KOPT-K1 (cell line): Measurements from ENCODE around the gene CDHR1.

Experiments
- H3K27ac ChIP-seq: fragments of 200-600 bp; sonication (generic); 2 replicates; pipeline ENCODE4 v1.5.1; 2016; ENCODE audit warnings: antibody characterized with exemption, mild to moderate bottlenecking, low read depth, low read length; ENCODE audit not compliant: poor library complexity, severe bottlenecking
- H3K36me3 ChIP-seq: fragments of 200-600 bp; sonication (generic); 2 replicates; pipeline ENCODE4 v1.5.1; 2017; ENCODE audit warnings: antibody characterized with exemption, mild to moderate bottlenecking, low read length, moderate library complexity; ENCODE audit not compliant: insufficient read depth
- H3K9me3 ChIP-seq: fragments of 200-600 bp; sonication (generic); 2 replicates; pipeline ENCODE4 v1.5.1; 2017; ENCODE audit warnings: antibody characterized with exemption, low read length, mild to moderate bottlenecking; ENCODE audit not compliant: insufficient read depth, poor library complexity, severe bottlenecking

CDHR1 gene

GRCh38 chr10:84248794-84249193 is 54.5 kb downstream of the CDHR1 start:
- Histone ChIP-seq H3K9me3 (no peaks in the 10 kb centered on the region), H3K27ac (no peak overlapping the region), H3K36me3 (no peaks in the 10 kb centered on the region)

- H3K9me3 ChIP-seq: no peaks in the 10 kb centered on the region
- H3K27ac ChIP-seq: no peak overlapping the region
- H3K36me3 ChIP-seq: no peaks in the 10 kb centered on the region
Observed at GRCh38 chr10:84254552-84255478, 60.5 kb downstream of the CDHR1 start.

DNA sequence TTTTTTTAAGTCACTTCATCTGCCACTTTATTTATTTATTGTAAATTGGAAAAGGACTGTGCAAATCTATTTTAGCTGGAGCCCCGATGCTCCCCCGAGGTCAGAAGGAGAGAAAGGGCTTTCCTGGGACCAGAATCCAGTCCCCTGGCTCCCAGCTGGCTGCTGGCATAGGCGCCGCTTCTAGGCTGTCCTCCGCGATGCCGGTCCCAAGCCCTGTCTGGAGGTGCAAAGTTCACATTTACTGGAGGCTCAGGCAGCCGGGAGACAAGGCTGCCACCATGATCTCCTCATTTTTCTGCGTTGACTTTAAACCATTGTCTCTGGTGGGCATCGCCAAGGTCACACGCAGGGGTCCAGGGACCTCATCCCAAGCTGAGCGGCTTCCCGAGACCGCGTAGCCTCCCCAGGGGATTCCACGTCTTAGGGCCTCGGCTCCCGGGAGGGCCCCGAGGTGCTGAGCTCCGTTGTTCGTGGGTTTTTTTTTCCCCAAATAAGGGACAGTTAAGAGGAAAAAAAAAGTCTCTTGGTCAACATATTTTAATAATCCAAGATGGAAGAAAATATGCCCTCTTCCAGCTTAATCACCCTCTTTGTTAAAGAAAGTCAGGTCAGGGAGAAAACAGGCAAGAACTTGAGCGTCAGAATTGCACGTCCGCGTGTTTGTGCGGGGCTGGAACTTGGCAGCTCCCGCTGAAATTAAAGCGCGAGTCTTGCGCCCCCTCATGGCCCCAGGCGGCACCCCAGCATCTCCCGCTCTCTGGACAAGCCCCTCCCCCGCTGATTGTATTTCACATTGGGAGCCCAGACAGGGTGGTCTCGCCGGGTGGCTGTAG is 62.4 kb downstream of the CDHR1 start:
- Histone ChIP-seq H3K27ac (no peak overlapping the region), H3K36me3 (no peaks in the 10 kb centered on the region), H3K9me3 (no peaks in the 10 kb centered on the region)

DNA sequence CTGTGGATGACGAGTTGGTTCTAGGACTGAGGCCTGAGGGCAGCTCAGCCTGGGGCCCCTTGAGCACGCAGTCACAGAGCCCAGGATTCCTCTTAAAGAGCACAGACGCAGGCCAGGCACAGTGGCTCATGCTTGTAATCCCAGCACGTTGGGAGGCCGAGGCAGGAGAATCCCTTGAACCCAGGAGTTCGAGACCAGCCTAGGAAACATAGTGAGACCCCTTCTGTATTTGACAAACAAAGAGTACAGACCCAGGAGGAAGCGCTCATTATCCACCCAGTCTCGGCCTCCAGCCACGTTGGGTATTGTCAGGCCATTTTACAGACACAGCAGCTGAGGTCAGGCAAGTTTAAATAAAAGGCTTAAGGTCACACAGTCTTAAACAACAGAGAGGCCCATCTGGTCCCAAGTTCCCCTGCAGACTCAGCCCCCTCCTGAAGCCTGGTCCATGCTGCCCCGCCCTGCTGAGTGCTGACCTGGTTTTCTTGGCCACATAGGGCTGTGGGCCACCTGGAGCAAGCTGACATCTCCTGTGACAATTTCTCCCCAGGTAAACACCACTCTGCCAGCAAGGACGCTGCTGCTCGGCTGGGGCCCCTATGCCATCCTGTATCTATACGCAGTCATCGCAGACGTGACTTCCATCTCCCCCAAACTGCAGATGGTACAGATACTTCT is 63.1 kb downstream of the CDHR1 start:
- Histone ChIP-seq H3K27ac (no peak overlapping the region), H3K36me3 (no peaks in the 10 kb centered on the region), H3K9me3 (no peaks in the 10 kb centered on the region)

GRCh38 chr10:84258034-84258695 is 63.8 kb downstream of the CDHR1 start:
- no peaks in the 10 kb centered on the region for H3K9me3 ChIP-seq
- H3K36me3 ChIP-seq: no peaks in the 10 kb centered on the region
- no peak overlapping the region for H3K27ac ChIP-seq

GRCh38 chr10:84261236-84261915 is 67.0 kb downstream of the CDHR1 start:
- no peaks in the 10 kb centered on the region for H3K36me3 ChIP-seq
- no peaks in the 10 kb centered on the region for H3K9me3 ChIP-seq
- H3K27ac ChIP-seq: no peak overlapping the region

GRCh38 chr10:84262190-84262956 is 68.0 kb downstream of the CDHR1 start:
- Histone ChIP-seq H3K27ac (no peak overlapping the region), H3K36me3 (no peaks in the 10 kb centered on the region), H3K9me3 (no peaks in the 10 kb centered on the region)

DNA sequence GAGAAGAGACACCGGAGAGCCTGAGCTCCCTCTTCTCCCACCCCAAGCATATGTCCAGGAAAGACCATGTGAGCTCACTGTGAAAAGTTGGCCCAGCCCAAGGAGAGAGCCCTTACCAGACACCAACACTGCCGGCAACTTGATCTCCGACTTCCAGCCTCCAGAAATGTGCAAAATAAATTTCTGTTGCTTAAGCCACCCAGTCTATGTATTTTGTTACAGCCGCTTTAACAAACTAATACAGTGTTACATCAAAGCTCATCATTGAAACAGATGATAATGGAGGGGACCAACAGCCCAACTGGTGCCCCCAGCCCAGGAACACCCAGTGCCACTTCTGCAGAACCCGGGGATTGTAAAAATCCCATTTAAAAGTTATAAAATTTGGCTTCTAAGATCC is 69.4 kb downstream of the CDHR1 start:
- Histone ChIP-seq H3K36me3 (no peaks in the 10 kb centered on the region), H3K9me3 (no peaks in the 10 kb centered on the region)

GRCh38 chr10:84264611-84265141 is 70.3 kb downstream of the CDHR1 start:
- H3K27ac ChIP-seq: no peak overlapping the region
- H3K9me3 ChIP-seq: no peaks in the 10 kb centered on the region
- no peaks in the 10 kb centered on the region for H3K36me3 ChIP-seq

More for the DNA sequence above, 69.4 kb downstream of the CDHR1 start:
- H3K27ac ChIP-seq: no peak overlapping the region

DNA sequence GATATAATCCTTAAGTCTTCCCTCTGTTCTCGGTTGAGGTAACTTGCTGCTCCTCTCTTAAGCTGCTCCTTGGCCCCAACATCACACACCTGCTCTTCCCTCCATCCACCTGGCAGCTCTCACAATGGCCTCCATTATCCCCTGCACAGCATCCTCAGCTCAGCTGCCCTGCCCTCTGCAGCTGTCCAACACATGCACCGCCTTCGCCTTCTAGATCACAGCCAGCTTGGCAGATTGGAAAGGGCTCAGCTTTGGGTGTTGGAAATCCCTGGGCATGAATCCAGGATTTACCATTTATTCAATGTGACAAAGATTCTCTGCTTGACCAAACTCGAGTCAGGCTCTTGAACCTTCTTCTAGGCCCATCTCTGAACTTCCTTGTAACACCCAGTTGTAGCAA is 71.1 kb downstream of the CDHR1 start:
- no peak overlapping the region for H3K27ac ChIP-seq
- H3K9me3 ChIP-seq: no peaks in the 10 kb centered on the region
- H3K36me3 ChIP-seq: no peaks in the 10 kb centered on the region

GRCh38 chr10:84267503-84268126 is 73.3 kb downstream of the CDHR1 start:
- H3K27ac ChIP-seq: no peak overlapping the region
- no peaks in the 10 kb centered on the region for H3K9me3 ChIP-seq
- H3K36me3 ChIP-seq: no peaks in the 10 kb centered on the region

DNA sequence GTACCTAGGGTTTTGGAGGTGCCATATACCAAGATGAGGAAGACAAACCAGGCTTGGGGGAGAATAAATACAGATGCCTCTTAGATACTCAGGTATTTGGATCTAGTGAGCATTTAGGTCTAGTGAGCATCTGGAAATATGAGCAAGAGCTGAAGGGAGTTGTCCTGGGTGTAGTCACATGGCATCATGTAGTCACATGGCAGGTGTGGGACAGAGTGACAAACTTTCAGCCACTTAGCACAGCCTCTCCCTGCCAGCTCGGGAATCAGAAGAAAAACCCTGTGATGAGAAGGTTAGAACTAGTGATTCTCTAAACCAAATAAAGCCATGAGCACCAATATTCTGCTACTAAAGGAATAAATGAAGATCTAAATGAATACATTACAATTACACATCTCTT is 74.8 kb downstream of the CDHR1 start:
- no peak overlapping the region for H3K27ac ChIP-seq
- no peaks in the 10 kb centered on the region for H3K9me3 ChIP-seq
- no peaks in the 10 kb centered on the region for H3K36me3 ChIP-seq
